Smooth muscle cell (in vitro differentiated cells): ENCODE data around the gene MYLK2. TPM values are rescaled to one million over a fixed set of nuclear protein-coding genes. Genes with fewer than 3 reads are reported as not detected.
A peak's percentile ranks its signal among the peaks of the same experiment; 100 is the strongest.

Source experiments
- DNase-seq: peaks from one replicate; lab custom pipeline; 2025; ENCODE audit not compliant: unreplicated experiment; lab: John Stamatoyannopoulos, UW
- H2AFZ ChIP-seq: fragments of 200-600 bp; sonication (generic); 2 replicates; pipeline ENCODE4 v1.6.0; 2016; ENCODE audit warnings: antibody characterized with exemption, low read depth, mild to moderate bottlenecking
- H3F3A ChIP-seq: fragments of 200-600 bp; sonication (generic); 2 replicates; pipeline ENCODE4 v1.6.0; 2017; ENCODE audit warnings: antibody characterized with exemption, low read depth
- H3K27ac ChIP-seq: fragments of 200-600 bp; sonication (generic); 2 replicates; pipeline ENCODE4 v1.5.1; 2016; ENCODE audit warnings: low read depth, mild to moderate bottlenecking
- H3K27me3 ChIP-seq: fragments of 200-600 bp; sonication (generic); 2 replicates; pipeline ENCODE4 v1.6.1; 2016; ENCODE audit warnings: low read depth, mild to moderate bottlenecking
- H3K36me3 ChIP-seq: fragments of 200-600 bp; sonication (generic); 2 replicates; pipeline ENCODE4 v1.5.1; 2016; ENCODE audit warnings: low read depth
- H3K4me1 ChIP-seq: fragments of 200-600 bp; sonication (generic); 2 replicates; pipeline ENCODE4 v1.5.1; 2016; ENCODE audit warnings: low read depth
- H3K4me2 ChIP-seq: fragments of 200-600 bp; sonication (generic); 2 replicates; pipeline ENCODE4 v1.6.0; 2016; ENCODE audit warnings: mild to moderate bottlenecking
- H3K4me3 ChIP-seq: fragments of 200-600 bp; sonication (generic); 2 replicates; pipeline ENCODE4 v1.5.1; 2016; ENCODE audit warnings: mild to moderate bottlenecking
- H3K79me2 ChIP-seq: fragments of 200-600 bp; sonication (generic); 2 replicates; pipeline ENCODE4 v1.6.0; 2016; ENCODE audit warnings: low read depth, mild to moderate bottlenecking
- H3K9ac ChIP-seq: fragments of 200-600 bp; sonication (generic); 2 replicates; pipeline ENCODE4 v1.6.0; 2016; ENCODE audit warnings: low read depth
- H3K9me3 ChIP-seq: fragments of 200-600 bp; sonication (generic); replicated peaks from 2 replicates; pipeline ENCODE4 v1.5.1; 2016; ENCODE audit warnings: low read depth
- H4K20me1 ChIP-seq: fragments of 200-600 bp; sonication (generic); 2 replicates; pipeline ENCODE4 v1.6.0; 2016; ENCODE audit warnings: low read depth
- CTCF ChIP-seq: fragments of 200-600 bp; sonication (generic); IDR thresholded peaks from 2 replicates; pipeline ENCODE4 v1.5.1; 2017; ENCODE audit warnings: borderline replicate concordance, mild to moderate bottlenecking, antibody characterized with exemption; ENCODE audit not compliant: insufficient read depth, poor library complexity, severe bottlenecking
- WGBS: methylation state at CpG from one replicate; pipeline ENCODE4 v1.1.7; 2016; ENCODE audit warnings: low lambda C conversion rate; 5-methylcytosine and 5-hydroxymethylcytosine counted together
- polyA plus RNA-seq: library from polyadenylated mRNA; unstranded; fragments of >200 nt; fragmentation: Nextera tagmentation; extraction: Ambion mirVana; gene quantifications from 2 replicates; pipeline ENCODE4 v1.2.1, GENCODE V29; 2016
- total RNA-seq: library from RNA; depleted of rRNA; stranded (reverse); fragments of >200 nt; gene quantifications from 2 replicates; pipeline ENCODE4 v1.2.3, GENCODE V29; 2014

Gene MYLK2
- total and polyA plus RNA-seq, 2 experiments from 2014 or later, result 0.09 to 0.22 TPM

DNA sequence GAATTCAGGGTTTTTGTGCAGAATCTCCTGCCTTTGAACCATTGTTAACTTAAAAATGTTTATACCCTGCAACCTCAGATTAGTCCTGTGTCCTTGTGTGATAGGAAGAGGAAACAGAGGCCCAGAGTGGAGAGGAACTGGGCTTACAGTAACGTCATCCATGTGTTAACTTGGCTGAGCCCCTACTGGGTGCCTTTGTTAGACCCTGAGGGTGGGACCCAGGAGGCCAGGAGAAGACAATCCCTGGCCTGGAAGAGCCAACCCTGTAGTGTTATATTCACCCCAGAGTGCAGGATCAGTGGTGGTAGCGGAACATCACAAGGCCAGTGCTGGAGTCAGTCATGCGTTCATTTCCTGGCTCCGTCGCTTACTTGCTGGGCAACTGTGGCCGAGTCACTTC lies 10.6 kb downstream of the MYLK2 start:
- Histone ChIP-seq H3K27ac (no peak overlapping the region), H2AFZ (no peak overlapping the region), H3K4me2 (no peak overlapping the region), H3K36me3 (no peaks in the 10 kb centered on the region), H4K20me1 (no peaks in the 10 kb centered on the region), H3K4me1 (no peaks in the 10 kb centered on the region), H3K9me3 (no peaks in the 10 kb centered on the region), H3K4me3 (no peak overlapping the region), H3K79me2 (no peaks in the 10 kb centered on the region), H3K9ac (no peak overlapping the region), H3F3A (peaks cover 2% of the 10 kb centered on the region), H3K27me3 (no peaks in the 10 kb centered on the region)
- 88% methylated on average over 6 of the region's 6 CpGs for WGBS
- TF ChIP-seq CTCF, result no peak
- DNase-seq, result no peak

- Histone ChIP-seq H3K36me3 (no peaks in the 10 kb centered on the region), H3K4me2 (no peak overlapping the region), H3K9ac (no peak overlapping the region), H3K27ac (no peak overlapping the region), H2AFZ (no peak overlapping the region), H3F3A (peaks cover 9% of the 10 kb centered on the region), H3K9me3 (no peaks in the 10 kb centered on the region), H3K79me2 (no peaks in the 10 kb centered on the region), H4K20me1 (no peaks in the 10 kb centered on the region), H3K4me3 (no peak overlapping the region), H3K27me3 (no peaks in the 10 kb centered on the region), H3K4me1 (no peaks in the 10 kb centered on the region)
- TF ChIP-seq CTCF, result no peak
- DNase-seq, result no peak
- WGBS, result 95% methylated on average over 8 of the region's 8 CpGs
Measured at GRCh38 chr20:31830406-31830981, 11.3 kb downstream of the MYLK2 start.

GRCh38 chr20:31831211-31831610 lies 12.1 kb downstream of the MYLK2 start:
- DNase-seq, result no peak
- H3K27ac ChIP-seq, result no peak overlapping the region
- H3K79me2 ChIP-seq, result no peaks in the 10 kb centered on the region
- H3K4me1 ChIP-seq, result no peaks in the 10 kb centered on the region
- no peak overlapping the region for H2AFZ ChIP-seq
- no peak overlapping the region for H3K4me3 ChIP-seq
- H4K20me1 ChIP-seq, result no peaks in the 10 kb centered on the region
- H3K27me3 ChIP-seq, result no peaks in the 10 kb centered on the region
- H3K4me2 ChIP-seq, result no peak overlapping the region
- H3K9ac ChIP-seq, result no peak overlapping the region
- H3K9me3 ChIP-seq, result no peaks in the 10 kb centered on the region
- H3K36me3 ChIP-seq, result no peaks in the 10 kb centered on the region
- TF ChIP-seq CTCF, result no peak
- whole genome bisulfite sequencing, result 91% methylated on average over 6 of the region's 6 CpGs
- peaks cover 14% of the 10 kb centered on the region for H3F3A ChIP-seq

- no peak overlapping the region for H3K4me3 ChIP-seq
- H2AFZ ChIP-seq, result no peak overlapping the region
- peak; percentile 1 for TF ChIP-seq CTCF
- 95% methylated on average over 17 of the region's 17 CpGs for WGBS
- no peaks in the 10 kb centered on the region for H3K9me3 ChIP-seq
- no peaks in the 10 kb centered on the region for H3K27me3 ChIP-seq
- no peak overlapping the region for H3K4me2 ChIP-seq
- H4K20me1 ChIP-seq, result no peaks in the 10 kb centered on the region
- no peak overlapping the region for H3K27ac ChIP-seq
- H3K9ac ChIP-seq, result no peak overlapping the region
- no peak for DNase-seq
- H3K79me2 ChIP-seq, result no peaks in the 10 kb centered on the region
- H3K4me1 ChIP-seq, result peaks cover 5% of the 10 kb centered on the region
- peaks cover 20% of the 10 kb centered on the region for H3F3A ChIP-seq
- no peaks in the 10 kb centered on the region for H3K36me3 ChIP-seq
Measured at GRCh38 chr20:31831771-31832306, 12.7 kb downstream of the MYLK2 start.
